Superior temporal gyrus (tissue), 1 donor: Measurements from ENCODE around the gene NET1.
"Not testable (repeated sequence)": the region's sequence is repeated elsewhere in the genome, so short reads cannot be mapped to it uniquely, and the experiment has no call there.

Source experiments
- DNase-seq: peaks from one replicate; pipeline ENCODE4 v3.0.0-alpha.2; 2016; ENCODE audit errors: extremely low spot score

NET1 gene, protein sequence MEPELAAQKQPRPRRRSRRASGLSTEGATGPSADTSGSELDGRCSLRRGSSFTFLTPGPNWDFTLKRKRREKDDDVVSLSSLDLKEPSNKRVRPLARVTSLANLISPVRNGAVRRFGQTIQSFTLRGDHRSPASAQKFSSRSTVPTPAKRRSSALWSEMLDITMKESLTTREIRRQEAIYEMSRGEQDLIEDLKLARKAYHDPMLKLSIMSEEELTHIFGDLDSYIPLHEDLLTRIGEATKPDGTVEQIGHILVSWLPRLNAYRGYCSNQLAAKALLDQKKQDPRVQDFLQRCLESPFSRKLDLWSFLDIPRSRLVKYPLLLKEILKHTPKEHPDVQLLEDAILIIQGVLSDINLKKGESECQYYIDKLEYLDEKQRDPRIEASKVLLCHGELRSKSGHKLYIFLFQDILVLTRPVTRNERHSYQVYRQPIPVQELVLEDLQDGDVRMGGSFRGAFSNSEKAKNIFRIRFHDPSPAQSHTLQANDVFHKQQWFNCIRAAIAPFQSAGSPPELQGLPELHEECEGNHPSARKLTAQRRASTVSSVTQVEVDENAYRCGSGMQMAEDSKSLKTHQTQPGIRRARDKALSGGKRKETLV

DNA sequence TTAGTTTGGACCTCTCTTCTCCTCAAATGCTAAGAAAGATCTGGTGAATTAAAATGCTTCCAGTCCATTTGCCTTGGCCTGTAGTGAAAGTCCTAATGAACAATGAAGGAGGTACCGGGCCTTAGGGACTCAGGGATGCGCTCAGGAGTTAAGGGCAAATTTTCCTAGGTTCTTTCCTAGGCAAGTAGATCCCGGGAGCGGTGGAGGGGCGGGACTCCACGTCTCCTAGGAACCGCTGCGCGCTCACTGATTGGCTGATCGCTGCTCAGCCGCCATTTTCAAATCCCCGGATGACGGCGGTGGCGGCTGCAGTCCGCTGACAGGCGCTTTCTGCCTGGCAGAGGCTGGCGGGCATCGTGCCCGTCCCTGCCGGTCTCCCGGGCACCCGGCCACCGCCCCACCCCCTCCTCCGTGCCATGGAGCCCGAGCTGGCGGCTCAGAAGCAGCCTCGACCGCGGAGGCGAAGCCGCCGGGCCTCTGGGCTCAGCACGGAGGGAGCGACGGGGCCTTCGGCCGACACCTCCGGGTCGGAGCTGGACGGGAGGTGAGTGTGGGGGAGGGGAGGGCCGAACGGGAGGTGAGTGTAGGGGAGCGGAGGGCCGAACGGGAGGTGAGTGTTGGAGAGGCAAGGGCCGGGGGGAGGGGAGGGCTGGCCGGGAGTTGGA lies at the start of gene NET1:
TSS of gene NET1 (plus strand) at position 281 of the 665 bp plus-strand sequence. CDS start at position 417, 136 bp downstream.
- peak; percentile 95 for DNase-seq

DNA sequence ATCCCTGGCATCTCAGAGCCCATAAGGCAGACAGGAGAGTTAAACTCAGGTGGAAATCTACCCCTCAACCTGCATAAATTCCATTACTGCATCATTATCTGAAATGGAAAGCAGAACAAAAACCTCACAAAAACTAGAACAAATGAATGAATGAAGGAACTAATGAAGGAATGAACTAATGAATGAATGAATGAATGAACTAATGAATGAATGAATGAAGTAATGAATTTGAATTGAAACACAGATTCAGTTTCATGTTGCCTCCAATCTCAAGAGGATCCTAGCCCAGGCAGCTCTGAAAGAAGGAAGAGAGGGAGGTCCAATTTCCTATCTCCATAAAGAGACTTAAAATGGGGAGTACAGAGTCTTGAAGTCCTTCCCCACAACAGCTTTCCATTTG lies 49.5 kb upstream of the NET1 start:
- no peak for DNase-seq

DNA sequence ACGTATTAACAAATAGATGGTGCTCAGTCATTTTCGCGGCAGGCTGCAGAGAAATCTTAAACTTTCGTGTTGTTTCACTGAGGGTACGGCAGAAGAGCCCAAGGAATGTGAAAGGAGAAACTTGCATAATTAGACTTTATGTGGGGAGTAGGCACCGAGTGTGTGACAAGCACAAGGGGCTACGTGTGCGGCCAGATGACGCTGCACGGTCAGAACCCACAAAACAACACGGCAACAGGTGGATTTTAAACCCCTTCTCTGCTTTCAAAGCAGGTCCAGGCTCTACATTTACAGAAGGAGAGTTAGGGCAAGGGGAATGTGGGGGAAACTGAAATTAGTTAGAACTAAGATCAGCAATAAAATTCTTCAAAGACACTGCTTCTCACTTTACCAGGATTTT lies 48.0 kb upstream of the NET1 start:
- DNase-seq: no peak

DNA sequence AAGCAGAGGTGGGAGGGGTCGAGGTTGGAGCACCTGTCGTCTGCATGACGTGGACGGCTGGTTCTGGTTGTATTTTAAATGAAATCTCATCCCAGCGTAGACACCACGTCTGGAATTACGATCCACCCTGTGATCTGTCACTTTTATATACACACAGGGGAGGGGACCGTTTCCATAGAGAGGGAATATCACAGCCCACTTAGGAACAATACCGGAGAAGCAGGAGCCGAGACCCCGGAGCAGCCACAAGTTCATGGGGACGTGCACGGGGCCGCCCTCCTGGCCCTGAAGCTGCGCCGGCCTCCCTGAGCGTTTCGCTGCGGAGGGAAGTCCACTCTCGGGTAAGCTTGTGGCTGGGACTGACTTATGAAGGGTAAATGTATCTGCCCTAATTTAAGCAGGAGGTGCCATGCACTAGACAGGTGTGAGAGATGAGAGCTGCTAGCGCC lies 47.4 kb upstream of the NET1 start, which contains the start of gene UCN3:
TSS of gene UCN3 (plus strand) at position 77 of the 449 bp plus-strand sequence. CDS start 8,755 bp downstream, outside the sequence.
- no peak for DNase-seq

DNA sequence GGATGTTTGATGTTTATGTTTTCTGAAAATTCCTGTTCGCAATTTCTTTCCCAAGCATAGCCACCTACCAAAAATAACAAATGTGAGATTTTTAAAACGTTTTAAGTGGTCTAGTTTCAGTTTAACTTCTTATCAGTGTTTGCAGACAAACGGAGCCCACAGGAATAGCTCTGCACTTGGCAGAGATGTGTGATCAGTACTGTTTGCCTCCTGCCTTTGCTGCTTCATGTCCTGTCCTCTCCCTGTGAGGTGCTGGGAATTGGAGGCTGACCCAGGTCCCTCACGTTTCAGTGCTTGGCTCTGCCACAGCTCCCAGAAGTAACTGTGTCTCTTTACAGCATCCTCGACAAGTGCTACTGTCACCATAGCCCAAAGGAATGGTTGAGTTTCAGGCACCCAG lies 46.4 kb upstream of the NET1 start:
- DNase-seq: no peak

DNA sequence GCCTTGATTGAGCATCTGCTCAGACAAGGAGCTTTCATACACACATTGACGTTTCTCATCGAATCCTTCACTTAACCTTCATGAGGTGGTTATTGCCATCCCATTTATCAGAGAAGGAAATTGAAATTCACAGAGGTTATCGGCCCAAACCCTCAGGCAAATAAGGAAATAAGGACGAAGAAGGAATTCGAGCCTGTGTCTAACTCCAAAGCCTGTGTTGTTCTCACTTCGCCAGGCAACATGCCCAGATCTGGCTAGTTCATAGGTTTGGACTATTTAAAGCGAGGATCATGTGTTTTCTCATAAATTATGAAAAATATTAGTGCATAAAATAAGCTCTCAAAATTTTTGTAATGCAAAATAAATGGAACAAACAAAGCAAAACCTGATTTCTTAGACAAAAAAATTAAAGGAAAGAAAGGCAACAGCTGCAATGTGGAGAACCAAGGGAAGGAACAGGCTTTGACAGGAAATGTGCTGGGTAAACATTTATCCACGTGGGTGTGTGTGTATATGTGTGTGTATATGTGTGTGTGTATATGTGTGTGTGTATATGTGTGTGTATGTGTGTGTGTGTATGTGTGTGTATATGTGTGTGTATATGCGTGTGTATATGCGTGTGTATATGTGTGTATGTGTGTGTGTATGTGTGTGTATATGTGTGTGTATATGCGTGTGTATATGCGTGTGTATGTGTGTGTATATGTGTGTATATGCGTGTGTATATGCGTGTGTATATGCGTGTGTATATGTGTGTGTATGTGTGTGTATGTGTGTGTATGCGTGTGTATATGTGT lies 42.8 kb upstream of the NET1 start:
- no peak for DNase-seq

DNA sequence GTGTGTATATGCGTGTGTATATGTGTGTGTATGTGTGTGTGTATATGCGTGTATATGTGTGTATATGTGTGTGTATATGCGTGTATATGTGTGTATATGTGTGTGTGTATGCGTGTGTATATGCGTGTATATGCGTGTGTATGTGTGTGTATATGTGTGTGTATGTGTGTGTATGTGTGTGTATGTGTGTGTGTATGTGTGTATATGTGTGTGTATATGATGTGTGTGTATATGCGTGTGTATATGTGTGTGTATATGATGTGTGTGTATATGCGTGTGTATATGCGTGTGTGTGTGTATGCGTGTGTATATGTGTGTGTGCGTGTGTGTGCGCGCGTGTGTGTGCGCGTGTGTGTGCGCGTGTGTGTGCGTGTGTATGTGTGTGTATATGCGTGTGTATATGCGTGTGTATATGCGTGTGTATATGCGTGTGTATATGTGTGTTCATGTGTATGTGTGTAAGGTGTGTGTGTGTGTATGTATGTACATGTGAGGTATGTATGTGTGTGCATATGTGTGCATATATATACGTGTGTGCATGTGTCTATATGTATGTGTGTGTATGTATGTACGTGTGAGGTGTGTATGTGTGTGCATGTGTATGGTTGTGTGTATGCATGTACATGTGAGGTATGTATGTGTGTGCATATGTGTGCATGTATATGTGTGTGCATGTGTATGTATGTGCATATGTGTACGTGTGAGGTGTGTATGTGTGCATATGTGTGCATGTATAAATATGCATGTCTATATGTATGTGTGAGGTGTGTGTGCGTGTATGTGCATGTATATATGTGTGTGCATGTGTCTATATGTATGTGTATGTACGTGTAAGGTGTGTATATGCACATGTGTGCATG lies 41.6 kb upstream of the NET1 start:
- no peak for DNase-seq

DNA sequence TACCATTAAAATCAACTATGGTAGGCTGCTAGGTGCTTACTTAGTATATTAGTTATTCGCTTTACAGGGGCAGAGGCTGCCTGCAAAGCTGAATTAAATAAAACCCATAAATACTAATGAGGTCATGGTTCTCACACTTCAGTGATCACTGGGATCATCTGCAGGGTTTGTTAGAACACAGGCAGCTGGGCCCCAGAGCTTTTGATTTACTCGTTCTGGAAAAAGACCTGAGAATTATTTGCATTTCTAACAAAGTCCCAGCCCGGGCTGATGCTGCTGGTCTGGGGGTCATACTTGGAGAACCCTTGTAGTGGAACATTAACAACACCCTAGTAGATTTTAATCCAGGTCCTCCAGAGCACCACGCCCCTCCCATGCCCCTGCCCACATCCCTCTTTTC lies 39.0 kb upstream of the NET1 start:
- no peak for DNase-seq

DNA sequence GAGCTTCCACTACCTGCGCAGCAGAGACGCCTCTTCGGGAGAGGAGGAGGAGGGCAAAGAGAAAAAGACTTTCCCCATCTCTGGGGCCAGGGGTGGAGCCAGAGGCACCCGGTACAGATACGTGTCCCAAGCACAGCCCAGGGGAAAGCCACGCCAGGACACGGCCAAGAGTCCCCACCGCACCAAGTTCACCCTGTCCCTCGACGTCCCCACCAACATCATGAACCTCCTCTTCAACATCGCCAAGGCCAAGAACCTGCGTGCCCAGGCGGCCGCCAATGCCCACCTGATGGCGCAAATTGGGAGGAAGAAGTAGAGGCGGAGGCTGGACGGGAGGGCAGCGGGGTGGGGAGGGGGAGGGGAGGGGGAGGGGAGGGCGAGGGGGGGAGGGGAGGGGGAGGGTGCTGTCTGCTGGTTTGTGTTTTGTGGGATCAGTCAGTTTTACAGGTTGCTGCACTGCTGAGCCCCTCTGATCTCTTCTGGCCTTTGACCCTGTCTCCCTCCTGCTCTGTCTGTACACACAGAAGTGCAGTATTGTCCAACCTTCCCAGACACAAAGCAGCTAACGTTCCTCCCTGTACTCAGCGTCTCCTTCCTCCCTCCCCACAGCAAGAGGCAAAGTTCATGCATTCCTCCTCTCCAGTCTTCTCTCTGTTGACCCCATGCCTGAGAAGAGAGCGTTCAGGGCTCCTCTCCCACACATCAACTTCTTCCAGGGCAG lies 38.3 kb upstream of the NET1 start:
- DNase-seq: no peak

DNA sequence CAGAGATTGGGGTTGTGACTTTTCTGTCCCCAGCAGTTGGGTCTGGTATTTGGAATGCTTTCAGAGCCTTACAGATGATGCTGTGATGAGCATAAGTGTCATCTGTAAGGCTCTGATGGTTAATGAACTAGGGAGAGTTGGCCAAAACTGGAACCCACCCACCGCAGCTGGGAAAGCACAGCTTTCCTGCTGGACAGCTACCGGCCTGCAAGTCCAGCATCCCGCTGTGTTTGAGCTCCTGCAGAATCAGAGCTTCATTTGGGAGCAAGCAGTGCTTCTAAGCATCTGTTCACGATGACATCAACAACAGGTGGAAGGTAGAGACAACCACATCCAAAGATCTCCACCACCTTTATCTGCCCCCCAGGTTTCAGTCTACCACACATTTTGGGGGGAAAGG lies 35.9 kb upstream of the NET1 start:
- no peak for DNase-seq

DNA sequence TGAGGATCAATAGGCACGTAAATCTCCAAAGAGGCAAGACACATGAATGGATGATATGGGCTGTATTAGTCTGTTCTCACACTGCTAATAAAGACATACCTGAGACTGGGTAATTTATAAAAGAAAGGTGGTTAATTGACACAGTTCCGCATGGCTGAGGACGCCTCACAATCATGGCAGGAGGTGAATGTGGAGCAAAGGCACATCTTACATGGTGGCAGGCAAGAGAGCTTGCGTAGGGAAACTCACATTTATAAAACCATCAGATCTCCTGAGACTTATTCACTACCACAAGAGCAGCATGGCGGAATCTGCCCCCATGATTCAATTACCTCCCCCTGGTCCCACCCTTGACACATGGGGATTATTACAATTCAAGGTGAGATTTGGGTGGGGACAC lies 33.2 kb upstream of the NET1 start:
- not testable (repeated sequence) for DNase-seq

DNA sequence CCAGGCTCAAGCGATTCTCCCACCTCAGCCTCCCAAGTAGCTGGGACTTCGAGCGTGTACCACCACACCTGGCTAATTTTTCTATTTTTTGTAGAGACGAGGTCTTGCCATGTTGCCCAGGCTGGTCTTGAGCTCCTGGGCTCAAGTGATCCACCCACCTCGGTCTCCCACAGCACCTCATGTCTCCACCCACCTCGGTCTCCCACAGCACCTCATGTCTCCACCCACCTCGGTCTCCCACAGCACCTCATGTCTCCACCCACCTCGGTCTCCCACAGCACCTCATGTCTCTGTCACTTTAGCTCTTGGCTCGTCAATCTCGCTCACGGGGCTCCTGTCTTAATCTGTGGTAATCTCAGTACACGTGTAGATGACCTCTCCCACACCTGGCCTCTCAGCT lies 32.0 kb upstream of the NET1 start:
- not testable (repeated sequence) for DNase-seq

DNA sequence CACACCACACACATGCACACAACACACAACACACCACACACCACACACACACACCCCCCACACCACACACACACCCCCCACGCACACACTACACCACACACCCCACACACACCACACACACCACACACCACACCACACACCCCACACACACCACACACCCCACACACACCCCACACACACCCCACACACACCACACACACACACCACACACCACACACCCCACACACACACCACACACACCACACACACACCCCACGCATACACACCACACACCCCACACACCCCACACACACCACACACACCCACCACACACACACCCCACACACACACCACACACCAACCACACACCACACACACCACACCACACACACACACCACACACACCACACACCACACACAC lies 31.2 kb upstream of the NET1 start:
- DNase-seq: no peak

DNA sequence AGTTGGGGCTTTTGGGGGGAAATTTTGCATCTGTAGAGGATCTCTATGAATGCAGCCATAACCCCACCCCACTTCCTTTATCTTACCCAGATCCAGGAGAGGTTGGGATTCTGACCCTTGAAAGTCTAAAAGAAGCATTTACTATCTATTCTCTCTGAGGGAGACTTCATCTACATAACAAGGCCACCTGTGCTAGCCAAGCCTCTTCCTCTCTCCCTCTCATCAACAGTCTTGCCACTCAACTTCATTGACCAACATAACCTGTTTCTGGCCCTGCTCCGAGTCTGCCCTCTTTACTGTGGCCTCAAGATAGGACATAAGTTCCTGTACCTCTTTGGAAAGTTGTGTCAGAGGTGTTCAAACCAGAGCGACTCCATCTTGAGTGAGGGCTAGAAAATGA lies 27.1 kb upstream of the NET1 start:
- DNase-seq: no peak

DNA sequence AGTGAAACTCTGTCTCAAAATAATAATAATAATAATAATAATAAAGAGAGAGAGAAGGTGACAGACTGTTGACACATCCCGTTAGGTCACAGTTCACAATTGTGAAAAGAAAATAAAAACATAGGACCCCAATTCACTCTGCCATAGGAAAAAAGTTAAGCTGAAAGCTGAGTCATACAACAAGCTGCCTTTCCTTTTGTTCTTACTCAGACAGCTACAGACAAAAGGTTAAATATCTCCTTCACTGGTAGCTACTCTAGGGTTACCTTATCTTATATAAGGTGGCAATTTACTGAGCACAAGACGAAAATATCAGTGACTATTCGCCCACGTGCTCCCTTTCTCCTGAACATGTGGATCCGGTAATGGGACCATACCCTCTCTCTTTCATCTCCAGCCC lies 25.2 kb upstream of the NET1 start:
- DNase-seq: no peak

DNA sequence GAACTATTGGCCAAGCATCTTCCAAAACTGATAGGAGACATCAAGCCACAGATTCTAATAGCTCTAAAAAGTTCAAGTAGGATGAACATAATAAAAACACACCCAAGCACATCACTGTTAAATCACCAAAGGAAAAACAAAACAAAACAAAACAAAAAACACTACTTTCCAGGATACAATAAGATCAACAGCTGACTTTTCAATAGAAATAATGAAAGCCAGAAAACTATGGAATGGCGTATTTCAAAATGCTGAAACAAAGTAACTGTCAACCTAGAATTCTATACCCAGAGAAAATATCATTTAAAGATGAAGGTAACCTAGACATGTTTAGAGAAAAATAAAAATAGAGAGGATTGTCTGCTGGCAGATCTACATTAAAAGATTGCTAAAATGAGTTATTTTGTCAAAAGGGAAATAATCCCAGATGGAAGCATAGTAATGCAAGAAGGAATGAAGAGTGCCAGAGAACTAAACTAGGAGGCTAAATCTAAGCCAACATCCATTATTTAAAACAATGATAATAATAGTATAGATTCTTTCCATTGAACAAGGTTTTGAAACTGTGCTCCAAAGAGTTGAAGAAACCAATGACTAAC lies 21.7 kb upstream of the NET1 start:
- no peak for DNase-seq

DNA sequence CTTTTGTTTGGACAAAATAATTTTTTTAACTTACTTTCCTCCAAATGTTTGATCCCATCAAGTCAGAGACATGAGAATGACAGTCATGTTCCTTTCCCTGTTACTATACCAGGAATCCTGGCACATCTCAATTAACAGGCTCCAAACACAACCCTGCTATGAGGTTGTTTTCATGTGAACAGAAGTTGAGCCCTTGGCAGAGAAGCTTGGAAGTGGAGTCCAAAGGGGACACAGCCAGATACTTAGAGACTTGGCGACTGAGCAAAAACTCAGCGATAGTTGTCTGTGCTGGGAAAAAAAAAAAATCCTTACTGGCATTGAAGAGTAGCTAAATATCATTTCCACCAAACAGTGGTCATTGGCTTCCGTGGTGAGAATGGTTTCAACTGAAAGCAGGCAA lies 20.6 kb upstream of the NET1 start:
- DNase-seq: no peak

DNA sequence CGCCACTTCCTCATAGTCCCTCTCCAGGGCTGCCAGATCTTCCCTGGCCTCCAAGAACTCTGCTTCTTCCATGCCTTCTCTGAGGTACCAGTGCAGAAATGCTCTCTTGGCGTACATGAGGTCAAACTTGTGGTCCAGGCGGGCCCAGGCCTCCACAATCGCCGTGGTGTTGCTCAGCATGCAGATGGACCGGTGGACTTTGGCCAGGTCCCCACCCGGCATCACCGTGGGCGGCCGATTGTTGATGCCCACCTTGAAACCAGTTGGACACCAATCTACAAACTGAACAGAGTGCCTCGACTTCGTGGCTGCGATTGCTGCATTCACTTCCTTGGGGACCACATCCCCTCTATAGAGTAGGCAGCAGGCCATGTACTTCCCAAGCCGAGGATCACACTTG lies 18.8 kb upstream of the NET1 start:
- DNase-seq: no peak

DNA sequence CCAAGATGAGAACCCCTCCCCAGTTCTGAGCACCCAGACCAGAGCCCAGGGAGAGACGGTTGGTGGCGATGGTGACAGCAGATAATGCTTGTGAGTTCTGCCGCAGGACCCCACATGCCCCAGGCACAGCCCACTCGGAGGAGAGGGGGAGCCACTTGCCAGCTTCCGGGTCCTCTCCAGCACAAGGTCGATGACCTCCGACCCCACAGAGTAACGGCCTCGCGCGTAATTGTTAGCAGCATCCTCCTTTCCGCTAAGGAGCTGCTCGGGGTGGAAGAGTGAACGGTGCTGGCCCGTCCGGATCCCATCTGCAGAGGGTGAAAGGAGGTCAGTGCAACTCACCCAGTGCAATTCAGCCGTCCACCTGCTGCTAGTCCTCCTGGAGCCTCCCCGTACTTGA lies 17.2 kb upstream of the NET1 start:
- DNase-seq: no peak
